ENCODE measurements around the gene ASPHD2. TPM values are rescaled to one million over a fixed set of nuclear protein-coding genes. Genes with fewer than 3 reads are reported as not detected.

The ASPHD2 gene
- total and polyA plus RNA-seq, 2 of the 13 experiments (the other 11 are each of a cell fraction or from before 2014, with no cell fraction given), result 0.04 TPM

GRCh38 chr22:26489447-26490036, 60.5 kb downstream of the ASPHD2 start (continued):
- TF ChIP-seq NFE2 (CRISPR knock-in tag; IDR thresholded peaks at IDR 0.05) (no peak), HMGXB4 (CRISPR knock-in tag; IDR thresholded peaks at IDR 0.05; ENCODE audit: borderline replicate concordance in 1 of 2, low read depth in 1 of 2) (no peak), ZBTB49 (CRISPR knock-in tag; IDR thresholded peaks at IDR 0.05; ENCODE audit: borderline replicate concordance) (no peak), ZNF431 (CRISPR knock-in tag; IDR thresholded peaks at IDR 0.05; ENCODE audit: borderline replicate concordance, low read depth) (no peak), RBFOX2 (IDR thresholded peaks at IDR 0.05; ENCODE audit: low read depth, low read length) (peak; percentile 46), TCF12 (IDR thresholded peaks at IDR 0.05) (no peak), TCF12 (CRISPR knock-in tag; IDR thresholded peaks at IDR 0.05) (no peak), TFDP1 (CRISPR knock-in tag; IDR thresholded peaks at IDR 0.05; ENCODE audit: borderline replicate concordance) (no peak), ZFX (CRISPR knock-in tag; IDR thresholded peaks at IDR 0.05; ENCODE audit: low read depth) (peak; percentile 54; the same call in 1 of the 2 replicates), FOXA3 (CRISPR knock-in tag; IDR thresholded peaks at IDR 0.05) (peak; percentile 75; the same call in 1 of the 2 replicates), HNF4A (CRISPR knock-in tag; IDR thresholded peaks at IDR 0.05) (peak; percentile 59), SOX13 (IDR thresholded peaks at IDR 0.05) (no peak), SOX13 (CRISPR knock-in tag; conservative IDR thresholded peaks at IDR 0.05 in 1 of 2, IDR thresholded peaks at IDR 0.05 in 1 of 2) (peak in 1 of 2 experiments; percentile 35; a peak in 1 of 4 replicates), ZNF766 (CRISPR knock-in tag; IDR thresholded peaks at IDR 0.05; ENCODE audit: borderline replicate concordance) (no peak), FOXP4 (CRISPR knock-in tag; IDR thresholded peaks at IDR 0.05) (peak; percentile 14; the same call in 1 of the 2 replicates), ZNF709 (CRISPR knock-in tag; IDR thresholded peaks at IDR 0.05) (no peak), TBX2 (CRISPR knock-in tag; IDR thresholded peaks at IDR 0.05; ENCODE audit: borderline replicate concordance) (no peak), ZNF317 (CRISPR knock-in tag; IDR thresholded peaks at IDR 0.05) (peak; percentile 94), POLR2AphosphoS5 (IDR thresholded peaks at IDR 0.05; ENCODE audit: low read depth, low read length) (0 out of 2 replicates have a peak, but pooled peaks have one; percentile 16), NR3C1 (CRISPR knock-in tag; IDR thresholded peaks at IDR 0.05) (no peak), HINFP (CRISPR knock-in tag; IDR thresholded peaks at IDR 0.05; ENCODE audit: low read depth) (no peak)

Data from HepG2 (cell line).